NCI-H345 (cell line): ENCODE results near the gene TNS4.

ENCODE experiments used
- DNase-seq: peaks from one replicate; lab custom pipeline; 2025; lab: John Stamatoyannopoulos, UW

The TNS4 gene

GRCh38 chr17:40493697-40494096 is 7.7 kb downstream of the TNS4 start:
- DNase-seq: no peak

- no peak for DNase-seq
Measured at GRCh38 chr17:40491486-40491885, 9.9 kb downstream of the TNS4 start.

- DNase-seq: no peak
Measured at GRCh38 chr17:40490982-40491381, 10.4 kb downstream of the TNS4 start.

- DNase-seq: peak; percentile 83
Measured at GRCh38 chr17:40490289-40490853, 11.1 kb downstream of the TNS4 start.

- no peak for DNase-seq
Measured at GRCh38 chr17:40487371-40488020, 13.9 kb downstream of the TNS4 start.

GRCh38 chr17:40486522-40487370 is 14.7 kb downstream of the TNS4 start:
- no peak for DNase-seq

- no peak for DNase-seq
Measured at GRCh38 chr17:40485851-40486521, 15.4 kb downstream of the TNS4 start.

- DNase-seq: no peak
Measured at GRCh38 chr17:40484973-40485530, 16.4 kb downstream of the TNS4 start.

GRCh38 chr17:40484285-40484972 is 17.0 kb downstream of the TNS4 start:
- DNase-seq: no peak

- no peak for DNase-seq
Measured at GRCh38 chr17:40483679-40484078, 17.7 kb downstream of the TNS4 start.

GRCh38 chr17:40482722-40483121 is 18.7 kb downstream of the TNS4 start:
- DNase-seq: no peak

GRCh38 chr17:40481106-40481505 is 20.3 kb downstream of the TNS4 start:
- no peak for DNase-seq

GRCh38 chr17:40480501-40481003 is 20.9 kb downstream of the TNS4 start:
- DNase-seq: no peak

- no peak for DNase-seq
Measured at GRCh38 chr17:40479754-40480480, 21.5 kb downstream of the TNS4 start.

- no peak for DNase-seq
Measured at GRCh38 chr17:40478486-40478885, 22.9 kb downstream of the TNS4 start.

- DNase-seq: no peak
Measured at GRCh38 chr17:40477796-40478195, 23.6 kb downstream of the TNS4 start.

- DNase-seq: no peak
Measured at GRCh38 chr17:40475234-40475908, 26.1 kb downstream of the TNS4 start.

- no peak for DNase-seq
Measured at GRCh38 chr17:40474419-40475002, 26.9 kb downstream of the TNS4 start.

- DNase-seq: no peak
Measured at GRCh38 chr17:40473573-40474365, 27.7 kb downstream of the TNS4 start.
